IPS DF 6.9 (cell line): ENCODE data around the gene TRAPPC14.
A peak's percentile ranks its signal among the peaks of the same experiment; 100 is the strongest.

ENCODE experiments used
- DNase-seq: peaks from one replicate; pipeline ENCODE4 v3.0.0-alpha.2; 2013; ENCODE audit warnings: low read depth, low spot score
- H3K27ac ChIP-seq: one replicate; pipeline ENCODE4 v1.5.1; 2013; ENCODE audit warnings: low read length, control low read depth
- H3K27me3 ChIP-seq: 2 replicates; pipeline ENCODE4 v1.6.1; 2013; ENCODE audit warnings: mild to moderate bottlenecking, low read length; ENCODE audit not compliant: control insufficient read depth, insufficient read depth
- H3K36me3 ChIP-seq: 2 replicates; pipeline ENCODE4 v1.6.1; 2013; ENCODE audit warnings: low read length; ENCODE audit not compliant: control insufficient read depth, insufficient read depth
- H3K4me1 ChIP-seq: 2 replicates; pipeline ENCODE4 v1.6.1; 2013; ENCODE audit warnings: low read length; ENCODE audit not compliant: control insufficient read depth, insufficient read depth
- H3K4me3 ChIP-seq: 2 replicates; pipeline ENCODE4 v1.5.1; 2013; ENCODE audit warnings: mild to moderate bottlenecking, low read length
- H3K9me3 ChIP-seq: 2 replicates; pipeline ENCODE4 v1.6.1; 2013; ENCODE audit warnings: low read length, inconsistent platforms; ENCODE audit not compliant: control insufficient read depth, insufficient read depth
- WGBS: extraction: QIAGEN DNeasy Blood & Tissue Kit; methylation state at CpG from one replicate; pipeline ENCODE4 v1.1.7; 2013; ENCODE audit warnings: mixed read lengths, missing lambda C conversion rate; ENCODE audit not compliant: insufficient read length, insufficient coverage; 5-methylcytosine and 5-hydroxymethylcytosine counted together

TRAPPC14 gene

DNA sequence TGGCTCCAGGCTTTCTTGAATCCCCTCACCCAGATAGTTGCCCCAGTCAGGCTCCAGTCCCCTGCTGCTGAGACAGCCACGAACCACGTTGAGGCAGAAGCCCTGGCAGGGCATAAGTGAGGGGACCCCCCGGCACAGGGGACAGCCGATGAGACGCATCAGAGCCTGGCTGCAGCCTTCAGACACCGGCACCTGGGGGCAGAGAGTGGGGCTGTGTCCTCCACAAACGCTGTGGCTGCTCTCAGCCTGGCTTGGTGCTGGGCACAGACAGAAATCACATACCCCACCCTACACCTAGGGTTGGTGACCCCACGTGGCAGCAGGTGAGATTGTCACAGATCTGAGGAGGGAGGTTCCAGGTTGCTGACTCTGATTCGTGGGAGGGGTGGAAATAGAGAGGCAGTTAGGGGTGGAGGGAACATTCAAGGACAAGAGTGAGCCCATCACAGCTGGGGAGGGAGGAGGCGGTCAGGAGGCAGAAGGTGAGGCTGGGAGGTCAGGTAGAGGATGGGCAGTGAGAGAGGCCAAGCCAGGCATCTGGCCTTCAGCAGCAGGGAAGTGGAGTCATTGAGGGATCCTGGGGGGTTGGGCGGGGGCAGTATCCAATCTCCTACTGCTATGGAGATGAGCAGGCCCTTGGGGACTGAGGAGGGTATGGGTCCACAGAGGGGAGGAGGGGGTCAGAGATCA lies 15.4 kb upstream of the TRAPPC14 start:
- WGBS = no CpG with 5 or more reads among the region's 11 CpGs
- H3K9me3 ChIP-seq = no peaks in the 10 kb centered on the region
- H3K27me3 ChIP-seq = no peaks in the 10 kb centered on the region
- H3K36me3 ChIP-seq = peaks cover 5% of the 10 kb centered on the region
- no peak for DNase-seq
- H3K4me3 ChIP-seq = no peak overlapping the region
- H3K27ac ChIP-seq = no peak overlapping the region
- peaks cover 4% of the 10 kb centered on the region for H3K4me1 ChIP-seq

DNA sequence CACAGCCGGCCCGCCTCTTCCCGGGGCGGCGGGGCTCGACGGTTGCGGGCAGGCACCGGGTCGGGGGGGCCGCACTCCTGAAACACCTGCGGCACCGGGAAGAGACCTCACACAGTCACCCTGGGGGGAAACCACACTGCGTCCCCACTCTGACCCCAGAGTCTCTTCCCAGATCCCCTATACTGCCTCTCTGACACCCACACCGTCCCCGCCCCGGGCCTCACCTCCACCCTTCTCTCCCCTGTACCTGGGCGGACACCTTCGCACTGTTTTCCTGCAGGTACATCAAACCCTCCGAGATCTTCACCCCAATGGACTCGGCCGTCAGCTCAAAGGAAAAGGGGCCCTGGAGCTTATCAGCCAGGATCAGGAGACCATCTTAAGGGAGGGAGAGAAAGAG lies 13.3 kb upstream of the TRAPPC14 start:
- no peak for DNase-seq
- Histone ChIP-seq H3K27me3 (no peaks in the 10 kb centered on the region), H3K4me3 (peak overlapping the region; percentile 32; the same call in 1 of the 2 replicates), H3K36me3 (peaks cover 5% of the 10 kb centered on the region), H3K27ac (no peak overlapping the region), H3K4me1 (peaks cover 7% of the 10 kb centered on the region), H3K9me3 (no peaks in the 10 kb centered on the region)
- no CpG with 5 or more reads among the region's 22 CpGs for WGBS

DNA sequence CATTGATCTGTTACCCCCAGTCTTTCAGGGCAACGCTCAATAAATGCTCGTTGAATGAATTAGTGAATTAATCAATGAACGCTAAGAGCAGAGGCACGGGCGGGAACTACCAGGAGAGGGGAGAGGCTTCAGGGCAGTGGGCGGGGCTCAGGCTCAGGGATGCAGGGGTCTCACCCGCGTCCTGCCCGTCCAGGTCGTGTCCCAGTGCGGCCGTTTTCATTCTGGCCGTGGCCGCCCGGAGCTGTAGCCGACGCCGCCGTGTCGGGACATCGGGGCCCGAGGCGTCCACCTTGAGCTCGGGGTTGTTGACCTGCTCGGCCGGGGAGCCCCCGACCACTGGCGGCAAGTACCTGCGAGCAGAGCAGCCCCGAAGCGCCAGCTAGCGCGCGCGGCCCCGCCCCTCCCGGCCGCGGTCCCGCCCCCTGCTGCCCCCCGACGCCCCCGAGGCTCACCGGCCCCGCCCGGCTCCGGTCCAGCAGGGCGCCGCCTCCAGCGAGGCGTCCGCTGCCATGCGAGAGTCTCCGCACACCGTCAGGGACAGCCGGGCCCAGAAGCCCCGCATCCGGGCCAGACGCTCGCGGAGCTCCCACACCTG lies 12.7 kb upstream of the TRAPPC14 start:
- H3K9me3 ChIP-seq = no peaks in the 10 kb centered on the region
- peak overlapping the region; percentile 32; the same call in 1 of the 2 replicates for H3K4me3 ChIP-seq
- peaks cover 5% of the 10 kb centered on the region for H3K36me3 ChIP-seq
- H3K4me1 ChIP-seq = peaks cover 6% of the 10 kb centered on the region
- H3K27ac ChIP-seq = no peak overlapping the region
- H3K27me3 ChIP-seq = no peaks in the 10 kb centered on the region
- WGBS = no CpG with 5 or more reads among the region's 61 CpGs
- DNase-seq = no peak

DNA sequence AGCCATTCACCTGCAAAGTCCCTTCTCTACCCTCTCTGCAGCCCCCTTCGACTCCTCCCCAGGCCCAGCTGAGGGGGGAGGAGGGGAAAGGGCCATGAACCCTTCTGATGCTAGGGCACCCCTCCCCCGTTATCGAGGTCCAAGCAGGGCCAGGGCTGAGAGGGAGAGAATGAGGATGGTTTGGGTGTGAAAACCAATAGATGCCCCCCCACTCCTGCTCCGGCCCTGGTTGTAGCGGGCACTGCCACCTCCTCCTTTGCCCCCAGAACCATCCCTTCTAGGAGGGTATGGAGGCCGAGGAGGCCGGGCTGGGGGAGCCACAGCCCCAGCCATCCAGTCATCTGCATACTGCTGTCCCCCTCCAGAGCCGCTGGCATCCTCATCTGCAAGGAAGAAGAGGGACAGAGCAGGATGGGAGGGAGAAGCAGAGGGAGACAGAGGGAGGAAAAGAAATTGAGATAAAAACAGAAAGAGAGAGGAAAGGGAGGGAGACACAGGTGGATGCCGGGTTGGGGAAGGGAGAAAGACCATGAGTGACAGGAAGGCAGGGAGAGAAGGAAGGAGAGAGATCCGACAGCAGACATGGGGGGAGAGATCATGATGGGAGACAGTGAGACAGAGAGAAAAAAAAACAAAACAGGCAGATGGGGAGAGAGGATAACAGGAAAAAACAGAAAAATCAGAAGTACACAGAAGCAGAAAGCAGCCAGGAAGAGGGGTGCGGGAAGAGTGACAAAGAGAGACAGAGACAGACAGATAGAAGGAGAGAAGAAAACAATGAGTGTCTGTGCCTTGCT lies 11.8 kb upstream of the TRAPPC14 start:
- no CpG with 5 or more reads among the region's 11 CpGs for WGBS
- DNase-seq = no peak
- H3K4me1 ChIP-seq = peaks cover 5% of the 10 kb centered on the region
- H3K9me3 ChIP-seq = no peaks in the 10 kb centered on the region
- H3K4me3 ChIP-seq = no peak overlapping the region
- no peak overlapping the region for H3K27ac ChIP-seq
- peaks cover 5% of the 10 kb centered on the region for H3K36me3 ChIP-seq
- H3K27me3 ChIP-seq = no peaks in the 10 kb centered on the region

DNA sequence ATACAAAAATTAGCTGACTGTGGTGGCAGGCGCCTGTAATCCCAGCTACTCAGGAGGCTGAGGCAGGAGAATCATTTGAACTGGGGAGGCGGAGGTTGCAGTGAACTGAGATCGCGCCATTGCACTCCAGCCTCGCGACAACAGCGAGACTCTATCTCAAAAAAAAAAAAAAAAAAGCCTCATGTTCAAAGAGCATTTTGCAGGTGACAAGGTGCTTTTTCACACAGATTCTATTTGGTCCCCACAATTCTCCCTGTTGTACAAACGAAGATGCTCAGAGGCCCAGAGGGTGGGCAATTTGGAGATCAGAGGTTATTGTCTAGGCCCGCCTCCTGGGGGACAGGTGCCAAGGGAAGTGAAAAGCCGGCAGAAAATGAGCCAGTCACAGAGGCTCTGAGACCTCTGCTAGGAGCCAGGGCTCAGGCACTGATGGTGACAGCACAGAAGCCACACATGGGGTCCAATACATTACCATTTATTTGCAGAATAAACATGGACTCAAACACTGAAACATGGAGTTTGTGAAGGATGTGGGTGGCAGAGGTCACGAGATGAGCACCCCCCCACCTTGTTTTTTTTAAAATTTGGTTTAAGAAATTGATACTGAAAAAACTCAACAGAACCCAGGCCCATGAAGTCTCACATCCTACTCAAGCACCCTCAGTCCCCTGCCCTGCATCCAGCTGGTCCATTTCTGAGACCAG lies 10.8 kb upstream of the TRAPPC14 start:
- Histone ChIP-seq H3K4me1 (peaks cover 5% of the 10 kb centered on the region), H3K36me3 (peaks cover 5% of the 10 kb centered on the region), H3K9me3 (no peaks in the 10 kb centered on the region), H3K4me3 (no peak overlapping the region), H3K27ac (no peak overlapping the region), H3K27me3 (no peaks in the 10 kb centered on the region)
- no CpG with 5 or more reads among the region's 11 CpGs for WGBS
- no peak for DNase-seq

DNA sequence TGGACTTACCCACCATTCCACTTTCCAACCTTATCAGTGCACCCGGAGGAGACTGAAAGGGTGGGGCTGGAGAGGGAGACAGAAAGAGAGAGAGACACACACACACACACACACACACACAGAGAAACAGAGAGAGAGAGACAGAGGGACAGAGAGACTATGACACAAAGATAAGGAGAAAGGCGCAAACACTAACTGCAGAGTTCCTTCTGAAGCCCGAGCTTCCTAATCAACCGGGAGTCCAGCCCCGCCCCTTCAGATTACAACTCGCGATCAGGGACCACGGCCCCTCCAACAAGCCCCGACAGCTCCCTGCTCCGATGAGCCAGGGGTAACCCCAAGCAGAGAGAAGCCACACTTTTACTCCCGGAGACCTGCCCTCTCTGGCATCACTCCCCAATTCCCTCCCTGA lies 9.4 kb upstream of the TRAPPC14 start:
- H3K4me1 ChIP-seq = peaks cover 5% of the 10 kb centered on the region
- WGBS = no CpG with 5 or more reads among the region's 11 CpGs
- H3K36me3 ChIP-seq = no peaks in the 10 kb centered on the region
- peak overlapping the region; percentile 67; the same call in 1 of the 2 replicates for H3K4me3 ChIP-seq
- no peak overlapping the region for H3K27ac ChIP-seq
- H3K9me3 ChIP-seq = no peaks in the 10 kb centered on the region
- DNase-seq = no peak
- H3K27me3 ChIP-seq = no peaks in the 10 kb centered on the region

DNA sequence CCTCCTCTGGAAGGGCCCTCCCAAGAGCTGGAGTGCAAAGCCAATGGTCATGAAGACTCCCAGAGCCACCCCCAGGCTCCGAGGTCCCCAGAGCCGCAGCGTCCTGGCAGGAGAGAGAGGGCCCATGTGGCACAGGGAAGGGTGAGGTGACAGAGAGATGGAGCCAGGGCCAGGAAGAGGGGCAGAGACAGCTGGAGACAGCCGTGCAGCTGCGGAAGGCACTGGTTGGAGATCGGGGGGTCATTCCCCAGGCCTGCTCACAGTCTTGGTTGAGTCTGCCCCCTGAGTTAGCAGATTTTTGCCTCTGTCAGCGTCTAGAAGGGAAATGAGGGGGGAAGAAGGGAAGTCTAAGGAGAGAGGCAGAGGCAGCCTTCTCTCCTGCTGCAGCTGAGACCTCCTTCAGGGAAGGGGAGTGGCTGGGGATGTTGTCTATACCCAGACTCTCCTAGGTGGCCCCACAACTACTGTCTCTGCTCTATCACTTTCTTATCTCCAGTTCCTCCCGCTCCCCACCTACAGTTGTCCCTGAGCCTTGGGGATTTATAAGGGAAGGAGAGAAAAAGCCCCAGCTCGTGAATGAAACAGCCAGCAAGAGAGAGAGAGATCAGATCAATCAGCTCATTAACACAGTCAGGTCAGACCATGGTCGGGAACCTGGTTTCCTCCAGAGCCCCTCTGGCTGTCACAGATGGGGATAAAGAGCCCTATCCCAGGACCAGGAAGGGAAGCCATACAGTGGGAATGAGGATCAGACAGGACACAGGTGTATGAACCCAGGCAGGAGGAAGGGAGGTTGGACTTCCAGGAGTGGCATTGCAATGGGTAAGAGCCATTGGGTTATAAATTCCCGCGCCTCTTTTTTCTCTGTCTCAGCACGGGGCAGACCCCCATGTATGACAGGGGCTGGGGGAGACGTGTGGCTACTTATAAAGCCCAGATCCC lies 8.7 kb upstream of the TRAPPC14 start:
- H3K9me3 ChIP-seq = no peaks in the 10 kb centered on the region
- no peaks in the 10 kb centered on the region for H3K36me3 ChIP-seq
- no peak overlapping the region for H3K27ac ChIP-seq
- peaks cover 5% of the 10 kb centered on the region for H3K4me1 ChIP-seq
- H3K27me3 ChIP-seq = no peaks in the 10 kb centered on the region
- no peak for DNase-seq
- no CpG with 5 or more reads among the region's 14 CpGs for WGBS
- no peak overlapping the region; the same call in 1 of the 2 replicates for H3K4me3 ChIP-seq

DNA sequence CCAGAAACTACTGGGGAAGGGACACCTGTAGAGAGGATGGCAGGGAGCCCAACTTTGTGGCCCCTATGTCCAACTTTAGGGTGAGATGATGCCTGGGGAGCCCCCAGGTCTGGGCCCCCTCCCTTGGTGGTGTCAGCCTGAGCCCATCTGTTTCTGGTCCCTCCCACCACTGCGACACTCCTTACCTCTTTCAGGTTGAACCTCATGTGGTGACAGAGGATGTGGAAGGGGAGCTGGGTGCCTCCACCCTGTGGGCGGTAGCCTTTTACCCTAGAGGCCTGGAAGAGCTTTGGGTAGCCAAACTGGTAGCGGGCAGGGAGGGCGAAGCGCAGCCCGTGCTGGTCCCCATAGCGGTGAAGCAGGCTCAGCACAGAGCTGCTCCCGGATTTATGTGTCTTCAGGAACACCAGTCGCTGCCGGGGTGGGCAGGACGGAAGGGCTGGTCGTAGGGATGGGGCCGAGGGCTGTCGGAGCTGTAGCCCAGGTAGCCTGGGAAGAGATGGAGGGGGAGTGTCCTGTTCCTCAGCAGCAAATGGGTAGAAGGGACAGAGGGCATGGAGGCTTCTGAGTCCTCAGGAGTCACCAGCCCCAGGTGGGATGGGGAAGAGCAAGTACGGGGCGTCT lies 7.9 kb upstream of the TRAPPC14 start:
- Histone ChIP-seq H3K4me1 (peaks cover 5% of the 10 kb centered on the region), H3K27me3 (no peaks in the 10 kb centered on the region), H3K4me3 (no peak overlapping the region), H3K27ac (no peak overlapping the region), H3K9me3 (no peaks in the 10 kb centered on the region), H3K36me3 (no peaks in the 10 kb centered on the region)
- WGBS = no CpG with 5 or more reads among the region's 16 CpGs
- no peak for DNase-seq

DNA sequence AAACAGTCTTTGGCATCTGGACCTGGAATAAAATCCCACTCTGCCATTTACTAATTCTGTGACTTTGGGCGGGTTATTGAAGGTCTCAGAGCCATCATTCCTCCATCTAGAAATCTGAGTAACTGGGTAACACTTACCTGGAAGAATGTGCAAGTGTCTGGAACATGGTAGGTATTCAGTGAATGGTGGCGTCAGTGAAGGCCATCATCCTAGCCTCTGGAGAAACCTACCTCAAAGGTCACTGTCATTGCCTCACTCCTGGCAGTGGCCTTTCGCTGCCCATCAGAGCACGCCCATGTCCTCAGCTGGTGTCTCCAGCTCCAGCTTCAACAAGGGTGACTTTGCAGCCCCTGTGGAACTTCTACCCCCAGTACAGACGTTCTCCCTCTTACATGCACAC lies 5.3 kb upstream of the TRAPPC14 start:
- peaks cover 3% of the 10 kb centered on the region for H3K4me1 ChIP-seq
- no peaks in the 10 kb centered on the region for H3K36me3 ChIP-seq
- H3K9me3 ChIP-seq = no peaks in the 10 kb centered on the region
- H3K27me3 ChIP-seq = no peaks in the 10 kb centered on the region
- H3K27ac ChIP-seq = no peak overlapping the region
- DNase-seq = no peak
- no CpG with 5 or more reads among the region's 5 CpGs for WGBS
- H3K4me3 ChIP-seq = no peak overlapping the region
